GM19328 (cell line): ENCODE measurements around the gene CDK5R1.

Source experiments
- ATAC-seq: cut with Tn5 transposase; IDR thresholded peaks from one replicate; pipeline ENCODE4 v1.9.1; 2021; ENCODE audit warnings: mild to moderate bottlenecking, moderate library complexity; ENCODE audit not compliant: unreplicated experiment

The CDK5R1 gene

DNA sequence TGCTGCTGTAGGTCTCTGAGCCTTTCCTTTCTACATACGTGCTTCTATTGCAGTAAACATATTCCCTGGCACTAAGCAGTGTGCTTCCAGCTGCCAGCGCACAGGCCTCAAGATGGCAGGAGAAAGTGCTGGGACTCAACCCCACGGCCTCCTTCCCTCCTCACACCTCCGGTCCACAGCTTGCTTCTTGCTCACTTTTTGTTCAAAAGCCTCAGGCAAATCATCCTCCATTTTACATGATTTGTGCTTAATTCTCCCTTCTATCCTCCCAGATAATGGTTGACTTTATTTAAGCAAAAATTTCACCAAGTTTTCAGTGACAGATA, 5.4 kb downstream of the CDK5R1 start:
- no peak for ATAC-seq

GRCh38 chr17:32492648-32493289, 6.0 kb downstream of the CDK5R1 start:
- no peak for ATAC-seq

GRCh38 chr17:32493571-32493970, 6.8 kb downstream of the CDK5R1 start:
- ATAC-seq = no peak

- no peak for ATAC-seq
Measured at GRCh38 chr17:32493976-32494513, 7.3 kb downstream of the CDK5R1 start.

DNA sequence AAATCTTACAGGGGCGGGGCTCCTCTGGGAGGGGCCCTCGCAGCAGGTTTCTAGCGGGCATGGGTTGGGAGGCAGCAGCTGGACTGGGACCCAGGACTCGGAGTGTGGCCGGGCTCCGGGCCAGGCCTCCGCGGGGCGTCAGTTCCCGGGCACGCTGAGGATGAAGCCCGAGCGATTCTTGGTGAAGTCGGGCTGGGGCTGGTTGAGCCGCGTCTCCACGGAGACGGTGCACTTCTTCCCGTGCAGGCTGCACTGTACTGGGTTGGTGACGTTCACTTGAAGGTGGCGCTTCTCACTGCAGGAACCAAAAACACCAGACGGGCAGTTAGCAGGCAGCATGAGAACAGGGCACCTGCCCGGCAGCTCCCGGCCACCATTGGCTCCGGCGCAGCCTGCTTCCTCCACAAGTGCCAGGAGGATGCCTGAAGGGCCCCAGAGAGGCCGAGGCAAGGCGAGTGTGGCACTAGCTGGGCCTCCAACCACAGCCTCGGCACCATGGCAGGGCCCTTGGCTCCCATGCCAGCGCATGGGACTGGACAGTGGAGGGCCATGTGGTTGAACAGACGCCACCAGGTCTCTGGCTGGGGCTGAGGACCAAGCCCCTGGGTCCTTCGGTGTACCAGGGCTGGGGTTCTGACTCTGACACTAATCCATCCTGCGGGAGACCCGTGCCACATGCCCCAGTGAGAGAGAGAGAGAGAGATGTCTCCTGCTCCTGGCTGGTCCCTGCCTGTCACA, 8.0 kb downstream of the CDK5R1 start:
- no peak for ATAC-seq

DNA sequence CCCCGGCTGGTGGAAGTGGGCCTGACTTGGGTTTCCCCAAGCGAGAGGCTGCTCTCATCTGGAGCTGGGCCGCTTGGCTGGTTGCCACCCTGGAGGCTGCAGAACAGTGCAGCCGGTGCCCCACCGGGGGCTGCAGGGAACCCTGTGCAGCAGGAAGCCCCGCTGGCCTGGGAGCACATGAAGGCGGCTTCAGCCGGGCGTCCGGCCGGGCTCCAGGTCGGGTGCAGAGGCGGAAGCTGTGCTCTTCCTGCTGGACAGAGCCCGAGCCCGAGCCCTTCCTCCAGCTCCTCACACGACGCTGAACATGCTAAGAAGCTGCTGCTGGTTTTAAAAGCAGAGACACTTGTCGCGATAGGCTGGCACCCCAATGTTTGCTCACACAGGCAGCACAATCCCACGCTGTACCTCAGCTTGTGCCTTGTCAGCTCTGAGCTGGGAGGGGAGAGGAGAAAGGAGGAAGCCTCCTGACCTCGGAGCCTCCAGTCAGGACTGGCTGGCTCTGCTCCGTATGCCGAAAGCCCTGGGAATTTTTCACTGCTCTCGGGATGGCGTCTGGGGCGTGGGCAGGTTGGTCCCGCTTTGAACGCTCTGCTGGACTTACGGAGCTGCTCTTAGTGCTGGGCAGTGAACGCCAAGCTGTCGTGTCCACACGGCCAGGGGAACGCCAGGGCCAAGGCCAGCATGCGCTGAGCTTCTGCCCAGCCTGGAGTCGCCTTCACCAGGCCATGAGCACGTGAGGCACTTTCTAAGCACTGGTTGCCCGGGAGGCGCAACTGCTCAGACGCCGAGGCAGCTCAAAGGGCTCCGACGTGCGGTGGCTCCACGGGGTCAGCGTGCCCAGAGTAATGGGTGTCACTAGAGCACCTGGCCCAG, 8.8 kb downstream of the CDK5R1 start:
- no peak for ATAC-seq

DNA sequence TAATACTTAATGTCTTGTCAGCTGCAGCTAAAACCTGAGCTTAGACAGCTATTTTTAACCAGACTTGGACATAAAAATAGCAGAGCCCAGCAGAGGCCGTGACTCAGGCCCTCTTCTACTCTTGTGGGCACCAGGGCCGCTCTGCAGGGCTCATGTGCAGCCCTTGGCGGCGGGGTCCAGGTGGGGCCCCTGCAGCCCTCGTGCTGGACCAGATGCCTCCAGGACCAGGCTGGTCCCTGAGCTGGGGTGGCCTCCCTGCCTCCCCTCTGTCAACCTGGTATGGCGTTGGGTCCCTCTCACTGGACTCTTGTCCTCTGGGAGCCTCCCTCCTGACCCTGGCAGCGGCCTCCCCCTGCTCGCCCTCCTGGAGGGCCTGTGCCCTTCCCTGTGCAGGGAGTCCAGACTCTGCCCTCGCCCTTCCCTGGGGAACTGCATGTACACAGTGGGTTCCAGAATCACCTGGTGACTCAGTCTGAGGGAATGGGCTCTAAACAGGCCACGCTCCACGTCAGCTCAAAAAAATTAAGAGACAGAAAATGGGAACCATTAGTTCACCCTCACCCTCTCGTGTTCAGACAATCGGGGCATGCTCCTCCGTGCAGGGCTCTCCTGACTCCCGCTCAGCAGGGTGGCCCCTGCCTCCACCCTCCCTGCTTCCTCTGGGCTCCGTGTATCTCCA, 9.7 kb downstream of the CDK5R1 start:
- ATAC-seq = no peak

DNA sequence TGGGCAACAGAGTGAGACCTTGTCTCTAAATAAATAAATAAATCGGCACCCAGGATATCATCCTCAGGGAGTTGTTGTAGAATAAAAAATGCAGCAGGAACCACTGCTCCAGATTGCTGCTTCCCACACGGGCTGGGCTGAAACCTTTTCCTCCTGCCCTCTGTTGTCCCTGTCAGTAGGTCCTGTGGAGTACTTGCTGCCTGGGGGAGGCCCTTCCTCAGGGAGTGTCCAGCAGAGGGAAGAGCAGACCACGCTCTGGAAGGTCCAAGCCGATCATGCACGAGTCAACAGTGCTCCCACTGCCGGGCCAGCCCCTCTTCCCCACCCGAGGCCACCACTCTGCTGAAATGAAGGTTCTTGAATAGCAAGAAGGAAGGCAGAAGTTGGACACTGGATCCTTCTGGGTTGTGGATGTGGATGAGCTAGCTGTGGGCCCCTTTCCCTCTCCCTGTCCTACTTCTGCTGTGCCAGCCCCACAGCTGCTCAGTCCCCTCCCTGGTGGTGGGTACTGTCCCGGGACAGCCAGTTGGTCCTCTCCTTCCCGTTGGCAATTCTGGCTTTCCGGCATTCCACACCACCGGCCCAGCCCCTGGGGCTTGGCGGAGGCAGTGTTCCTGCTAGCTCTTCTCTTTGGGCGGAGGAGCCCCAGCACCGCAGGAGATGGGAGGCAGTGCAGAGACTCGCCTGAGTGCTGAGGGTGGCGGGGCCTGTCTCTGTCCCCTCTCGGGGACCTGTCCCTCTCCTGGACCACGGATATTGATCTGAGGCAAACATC, 10.8 kb downstream of the CDK5R1 start:
- no peak for ATAC-seq

DNA sequence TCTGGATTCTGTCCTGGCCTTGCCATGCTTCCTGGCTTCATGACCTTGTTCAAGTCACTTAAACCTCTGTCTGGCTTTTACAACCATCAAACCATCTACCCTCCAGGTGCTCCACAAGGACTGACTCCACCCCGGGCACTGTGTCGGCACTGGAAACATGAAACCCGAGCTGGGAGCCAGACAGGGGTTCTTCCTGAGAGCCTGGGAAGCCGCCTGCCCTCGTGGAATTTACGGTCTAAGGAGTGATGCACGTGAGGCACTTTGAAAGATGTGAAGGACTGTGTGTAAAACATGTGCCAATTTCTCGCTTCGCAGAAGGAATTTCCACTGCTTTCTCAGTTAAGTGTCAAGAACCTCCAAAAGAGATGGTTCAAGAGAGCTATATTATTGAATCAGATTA, 11.6 kb downstream of the CDK5R1 start:
- ATAC-seq = no peak

GRCh38 chr17:32502013-32502412, 15.2 kb downstream of the CDK5R1 start:
- ATAC-seq = no peak

- ATAC-seq = no peak
Measured at GRCh38 chr17:32502710-32503109, 15.9 kb downstream of the CDK5R1 start.

- ATAC-seq = peak; percentile 77
Measured at GRCh38 chr17:32503251-32504165, 16.7 kb downstream of the CDK5R1 start.

GRCh38 chr17:32504166-32504990, 17.6 kb downstream of the CDK5R1 start:
- ATAC-seq = no peak

DNA sequence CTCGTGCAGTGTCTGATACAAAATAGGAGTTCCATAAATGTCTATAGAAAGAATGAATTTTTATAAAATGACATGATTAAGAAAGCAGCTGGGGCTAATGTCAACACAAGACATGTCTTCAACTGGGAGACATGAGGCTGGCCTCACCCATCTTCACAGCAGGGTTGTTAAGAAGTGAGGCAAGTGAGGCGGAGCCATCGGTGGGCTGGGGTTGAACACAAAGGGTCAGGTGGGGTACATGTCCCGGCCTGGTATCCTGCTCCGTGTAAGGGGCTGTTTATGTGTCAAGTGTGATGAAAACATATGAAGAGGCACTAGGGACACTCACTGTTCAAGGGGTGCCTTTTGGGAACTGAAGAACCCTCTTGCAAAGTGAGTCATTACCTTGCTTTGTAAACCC, 22.1 kb downstream of the CDK5R1 start:
- ATAC-seq = no peak

DNA sequence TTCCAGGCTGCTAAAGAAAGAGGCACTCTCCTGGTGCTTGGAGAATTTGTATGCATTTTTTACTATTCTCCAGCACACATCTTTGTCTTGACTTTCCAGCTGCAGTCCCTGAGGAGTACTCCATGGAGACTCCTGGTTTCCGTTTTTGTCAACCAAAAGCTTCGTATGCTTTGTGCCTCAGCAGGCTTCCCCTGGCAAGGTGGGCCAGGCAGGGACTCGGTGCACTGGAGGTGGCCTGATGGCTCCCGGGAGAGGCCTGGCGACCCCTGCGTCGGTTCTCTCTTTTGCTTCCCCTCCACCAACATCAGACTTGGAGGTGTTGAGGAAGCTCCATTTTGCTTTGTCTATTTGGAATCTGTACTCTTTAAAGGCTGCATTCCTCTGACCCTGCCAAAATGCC, 23.7 kb downstream of the CDK5R1 start:
- ATAC-seq = no peak

- ATAC-seq = no peak
Measured at GRCh38 chr17:32512328-32512727, 25.5 kb downstream of the CDK5R1 start.

- ATAC-seq = no peak
Measured at GRCh38 chr17:32513579-32513978, 26.8 kb downstream of the CDK5R1 start.

- no peak for ATAC-seq
Measured at GRCh38 chr17:32514606-32515005, 27.8 kb downstream of the CDK5R1 start.
